GM13976 (cell line): ENCODE data around the gene ZNF324.

Experiments used
- DNase-seq: peaks from one replicate; pipeline ENCODE4 v3.0.0; 2012; ENCODE audit warnings: low spot score
- CTCF ChIP-seq: IDR thresholded peaks from 2 replicates; pipeline ENCODE4 v1.5.1; 2012; ENCODE audit warnings: borderline replicate concordance, mild to moderate bottlenecking; ENCODE audit not compliant: insufficient read depth; ENCODE audit errors: extremely low read depth, missing control alignments, control extremely low read depth
- in situ Hi-C: fragments of 300-500 bp; cut with MboI; formaldehyde crosslinking; loops from one replicate; pipeline ENCODE4 v1.12.0; 2022; ENCODE audit warnings: low sequenced_read_pairs, mixed read lengths, inconsistent platforms; ENCODE audit not compliant: unreplicated experiment

Gene ZNF324

DNA sequence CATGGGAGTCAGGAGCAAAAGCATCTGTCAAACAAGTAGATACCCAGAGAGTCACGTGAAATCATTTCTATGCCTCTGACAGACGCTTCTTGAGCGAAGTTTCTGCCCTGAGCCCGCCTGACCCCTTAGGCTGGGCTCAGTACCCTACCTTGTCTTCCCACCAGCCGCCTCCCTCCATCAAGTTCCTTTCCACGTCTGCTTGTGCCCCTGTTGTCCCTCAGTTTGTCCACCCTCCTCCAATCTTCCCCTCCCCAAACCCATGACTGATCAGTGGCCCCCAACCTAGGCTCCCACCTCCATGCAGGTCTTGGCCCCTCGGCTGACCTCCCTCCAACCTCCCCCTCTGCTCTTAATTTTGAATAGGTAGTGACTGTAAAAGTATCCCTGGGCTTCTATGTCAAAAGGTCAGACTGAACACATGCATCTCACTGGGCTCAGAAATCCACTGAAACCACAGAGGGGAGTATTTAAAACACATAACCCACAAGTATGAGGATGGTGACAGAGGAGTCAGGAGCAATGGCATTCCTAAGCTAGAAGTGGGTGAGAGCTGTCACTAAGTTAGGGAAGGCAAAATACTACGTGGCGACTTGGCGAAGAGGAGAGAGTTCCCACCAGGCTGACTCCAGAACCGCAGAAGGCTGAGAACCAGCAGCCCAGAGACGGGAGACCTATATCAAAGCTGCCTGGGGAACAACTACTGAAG lies 7.6 kb downstream of the ZNF324 start:
- DNase-seq, result no peak
- in situ Hi-C loops, result no loop called here
- TF ChIP-seq CTCF, result no peak

DNA sequence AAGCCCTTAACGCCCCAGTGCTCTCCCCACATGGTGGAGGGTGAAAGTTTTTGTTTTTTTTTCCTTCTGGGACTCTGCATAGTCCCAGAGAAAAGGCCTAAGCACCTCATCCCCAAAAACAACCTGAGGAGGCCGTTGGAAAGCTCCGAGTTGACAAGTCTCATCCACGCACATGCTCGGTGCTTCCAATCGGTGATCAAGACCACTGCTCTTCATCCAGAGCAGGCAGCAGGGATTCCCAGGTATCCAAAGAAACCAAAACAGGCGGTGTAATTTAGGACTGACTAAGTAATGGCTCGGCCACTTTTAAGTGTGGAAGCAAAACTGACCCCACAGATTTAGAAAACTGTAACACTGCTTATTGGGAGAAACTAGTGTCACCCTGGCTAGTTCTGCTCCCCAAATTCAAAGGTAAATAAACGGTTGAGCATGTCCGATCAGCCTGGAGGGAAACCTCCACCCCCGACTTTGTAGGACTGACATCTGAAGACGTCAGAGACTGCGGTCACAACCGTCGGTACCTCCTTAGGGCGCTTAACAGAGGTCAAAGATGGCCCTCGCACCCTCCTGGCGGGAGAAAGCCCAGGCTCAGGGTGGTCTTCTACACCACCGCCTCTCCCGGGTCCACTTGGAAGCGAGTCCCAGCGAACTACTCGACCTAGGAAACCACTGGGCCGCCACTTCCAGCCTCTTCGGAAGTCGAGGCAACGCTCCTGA lies 8.3 kb downstream of the ZNF324 start:
- no peak for TF ChIP-seq CTCF
- no peak for DNase-seq
- in situ Hi-C loops, result no loop called here

GRCh38 chr19:58475714-58476497 lies 9.0 kb downstream of the ZNF324 start, which contains the start of gene ZNF446:
Gene ZNF446, plus strand, starts transcription at chr19:58476352. Its CDS starts 867 bp downstream, at chr19:58477219.
- in situ Hi-C loops, result no loop called here
- no peak for TF ChIP-seq CTCF
- DNase-seq, result peak; percentile 96

DNA sequence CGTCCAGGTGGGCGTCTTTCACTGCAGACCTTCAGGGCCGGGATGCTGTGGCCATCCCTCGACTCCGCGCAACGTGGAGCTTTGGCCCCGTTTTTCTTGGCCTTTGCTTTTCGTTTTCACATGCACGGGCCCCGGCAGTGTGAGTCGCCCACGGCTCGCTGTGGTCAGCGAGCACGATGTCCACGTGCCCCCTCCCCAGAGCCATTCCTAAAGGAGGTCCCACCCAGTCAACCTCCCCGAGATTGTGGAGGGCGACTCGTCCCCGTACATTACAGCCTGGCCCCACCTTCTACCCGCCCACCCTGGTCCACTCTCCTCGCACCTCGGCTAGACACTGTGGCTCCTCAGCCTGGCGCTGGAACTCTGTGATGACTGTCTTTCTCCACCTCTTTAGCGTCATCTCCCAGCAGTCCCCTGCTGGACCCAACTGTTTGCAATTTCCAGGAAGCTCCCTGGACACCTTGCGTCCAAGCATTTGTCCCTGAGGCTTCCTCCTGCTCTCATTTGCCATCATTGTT lies 9.7 kb downstream of the ZNF324 start:
- in situ Hi-C loops, result no loop called here
- peak; percentile 58 for DNase-seq
- no peak for TF ChIP-seq CTCF

DNA sequence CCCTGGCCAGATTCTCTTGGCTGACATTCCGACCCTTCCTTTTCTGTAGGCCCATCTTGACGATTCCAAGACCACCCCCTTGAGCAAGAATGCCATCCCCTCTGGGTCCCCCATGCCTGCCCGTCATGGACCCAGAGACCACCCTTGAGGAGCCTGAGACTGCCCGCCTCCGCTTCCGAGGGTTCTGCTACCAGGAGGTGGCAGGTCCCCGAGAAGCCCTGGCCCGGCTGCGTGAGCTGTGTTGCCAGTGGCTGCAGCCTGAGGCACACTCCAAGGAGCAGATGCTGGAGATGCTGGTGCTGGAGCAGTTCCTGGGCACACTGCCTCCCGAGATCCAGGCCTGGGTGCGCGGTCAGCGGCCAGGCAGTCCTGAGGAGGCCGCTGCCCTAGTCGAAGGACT lies 10.2 kb downstream of the ZNF324 start:
- TF ChIP-seq CTCF, result no peak
- no peak for DNase-seq
- in situ Hi-C loops, result no loop called here

GRCh38 chr19:58477871-58478270 lies 11.0 kb downstream of the ZNF324 start:
- in situ Hi-C loops, result no loop called here
- no peak for TF ChIP-seq CTCF
- no peak for DNase-seq
